Liver (tissue), 3 donors: ENCODE results near the gene KCNMB2.

Experiments
- GABPA ChIP-seq, 2 donors: IDR thresholded peaks in 1 of 2; conservative IDR thresholded peaks in 1 of 2; 2 replicates each; pipeline ENCODE4 v1.6.1; 2016; ENCODE audit warnings: antibody characterized with exemption in 2 of 2, mild to moderate bottlenecking in 1 of 2, moderate library complexity in 1 of 2
- JUND ChIP-seq, 2 donors: IDR thresholded peaks; 2 replicates each; pipeline ENCODE4 v1.6.1; 2016; ENCODE audit warnings: antibody characterized with exemption in 2 of 2
- RAD21 ChIP-seq, 2 donors: IDR thresholded peaks; 2 replicates each; pipeline ENCODE4 v1.6.1; 2016; ENCODE audit warnings: antibody characterized with exemption in 2 of 2, mild to moderate bottlenecking in 2 of 2
- RXRA ChIP-seq, 2 donors: IDR thresholded peaks; 2 replicates each; pipeline ENCODE4 v1.6.1; 2017 to 2018; ENCODE audit warnings: antibody characterized with exemption in 2 of 2, mild to moderate bottlenecking in 1 of 2
- SP1 ChIP-seq: IDR thresholded peaks from 2 replicates; pipeline ENCODE4 v1.6.1; 2018; ENCODE audit warnings: antibody characterized with exemption, mild to moderate bottlenecking
- TAF1 ChIP-seq: conservative IDR thresholded peaks from 2 replicates; pipeline ENCODE4 v1.6.1; 2016; ENCODE audit warnings: antibody characterized with exemption, mild to moderate bottlenecking
- YY1 ChIP-seq: IDR thresholded peaks from 2 replicates; pipeline ENCODE4 v1.6.1; 2016; ENCODE audit warnings: antibody characterized with exemption, mild to moderate bottlenecking
- TF ChIP-seq, protein P1 (sequence below): fragments of 150-350 bp; IDR thresholded peaks from 2 replicates; pipeline ENCODE4 v1.5.1; 2017; ENCODE audit warnings: improper control_type of control experiment, low read depth, low read length; ENCODE audit not compliant: missing input control
- TF ChIP-seq, protein P2 (sequence below): IDR thresholded peaks from 2 replicates; pipeline ENCODE4 v1.6.1; 2016; ENCODE audit warnings: antibody characterized with exemption
- TF ChIP-seq, protein P3 (sequence below): IDR thresholded peaks from 2 replicates; pipeline ENCODE4 v1.6.1; 2016; ENCODE audit warnings: antibody characterized with exemption, mild to moderate bottlenecking
- TF ChIP-seq, protein P4 (sequence below): IDR thresholded peaks from 2 replicates; pipeline ENCODE4 v1.6.1; 2016; ENCODE audit warnings: antibody characterized with exemption
- TF ChIP-seq, protein P5 (sequence below): IDR thresholded peaks from 2 replicates; pipeline ENCODE4 v1.6.1; 2016; ENCODE audit warnings: antibody characterized with exemption
- donor health status: healthy.
- donor health status: healthy.

DNA sequence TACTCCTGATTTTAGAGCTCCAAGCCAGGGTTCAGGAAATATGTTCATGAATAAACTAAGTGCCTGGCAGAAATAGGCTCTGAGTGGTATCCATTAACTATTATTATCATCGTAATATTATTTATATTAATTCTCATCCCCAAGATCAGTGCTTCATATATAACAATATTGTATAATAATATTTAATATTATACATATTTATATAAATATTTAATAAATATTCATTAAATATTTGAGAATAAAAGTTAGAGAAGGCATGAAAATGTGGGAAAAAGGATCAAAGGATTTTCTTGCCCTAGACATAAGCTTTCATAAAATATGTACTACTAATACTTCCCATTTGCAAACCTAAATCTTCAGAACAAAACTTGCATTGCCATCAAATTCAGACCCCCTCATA is 338.9 kb downstream of the KCNMB2 start:
- TF ChIP-seq SP1 (no peak), GABPA (IDR thresholded peaks at IDR 0.05 in 1 of 2, conservative IDR thresholded peaks at IDR 0.05 in 1 of 2) (no peak), TAF1 (no peak), RXRA (IDR thresholded peaks at IDR 0.05) (no peak), JUND (IDR thresholded peaks at IDR 0.05) (no peak), YY1 (no peak), RAD21 (IDR thresholded peaks at IDR 0.05) (no peak)
- TF ChIP-seq, protein P1, sequence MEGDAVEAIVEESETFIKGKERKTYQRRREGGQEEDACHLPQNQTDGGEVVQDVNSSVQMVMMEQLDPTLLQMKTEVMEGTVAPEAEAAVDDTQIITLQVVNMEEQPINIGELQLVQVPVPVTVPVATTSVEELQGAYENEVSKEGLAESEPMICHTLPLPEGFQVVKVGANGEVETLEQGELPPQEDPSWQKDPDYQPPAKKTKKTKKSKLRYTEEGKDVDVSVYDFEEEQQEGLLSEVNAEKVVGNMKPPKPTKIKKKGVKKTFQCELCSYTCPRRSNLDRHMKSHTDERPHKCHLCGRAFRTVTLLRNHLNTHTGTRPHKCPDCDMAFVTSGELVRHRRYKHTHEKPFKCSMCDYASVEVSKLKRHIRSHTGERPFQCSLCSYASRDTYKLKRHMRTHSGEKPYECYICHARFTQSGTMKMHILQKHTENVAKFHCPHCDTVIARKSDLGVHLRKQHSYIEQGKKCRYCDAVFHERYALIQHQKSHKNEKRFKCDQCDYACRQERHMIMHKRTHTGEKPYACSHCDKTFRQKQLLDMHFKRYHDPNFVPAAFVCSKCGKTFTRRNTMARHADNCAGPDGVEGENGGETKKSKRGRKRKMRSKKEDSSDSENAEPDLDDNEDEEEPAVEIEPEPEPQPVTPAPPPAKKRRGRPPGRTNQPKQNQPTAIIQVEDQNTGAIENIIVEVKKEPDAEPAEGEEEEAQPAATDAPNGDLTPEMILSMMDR = no peak
- TF ChIP-seq, protein P2, sequence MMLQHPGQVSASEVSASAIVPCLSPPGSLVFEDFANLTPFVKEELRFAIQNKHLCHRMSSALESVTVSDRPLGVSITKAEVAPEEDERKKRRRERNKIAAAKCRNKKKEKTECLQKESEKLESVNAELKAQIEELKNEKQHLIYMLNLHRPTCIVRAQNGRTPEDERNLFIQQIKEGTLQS = no peak
- TF ChIP-seq, protein P3, sequence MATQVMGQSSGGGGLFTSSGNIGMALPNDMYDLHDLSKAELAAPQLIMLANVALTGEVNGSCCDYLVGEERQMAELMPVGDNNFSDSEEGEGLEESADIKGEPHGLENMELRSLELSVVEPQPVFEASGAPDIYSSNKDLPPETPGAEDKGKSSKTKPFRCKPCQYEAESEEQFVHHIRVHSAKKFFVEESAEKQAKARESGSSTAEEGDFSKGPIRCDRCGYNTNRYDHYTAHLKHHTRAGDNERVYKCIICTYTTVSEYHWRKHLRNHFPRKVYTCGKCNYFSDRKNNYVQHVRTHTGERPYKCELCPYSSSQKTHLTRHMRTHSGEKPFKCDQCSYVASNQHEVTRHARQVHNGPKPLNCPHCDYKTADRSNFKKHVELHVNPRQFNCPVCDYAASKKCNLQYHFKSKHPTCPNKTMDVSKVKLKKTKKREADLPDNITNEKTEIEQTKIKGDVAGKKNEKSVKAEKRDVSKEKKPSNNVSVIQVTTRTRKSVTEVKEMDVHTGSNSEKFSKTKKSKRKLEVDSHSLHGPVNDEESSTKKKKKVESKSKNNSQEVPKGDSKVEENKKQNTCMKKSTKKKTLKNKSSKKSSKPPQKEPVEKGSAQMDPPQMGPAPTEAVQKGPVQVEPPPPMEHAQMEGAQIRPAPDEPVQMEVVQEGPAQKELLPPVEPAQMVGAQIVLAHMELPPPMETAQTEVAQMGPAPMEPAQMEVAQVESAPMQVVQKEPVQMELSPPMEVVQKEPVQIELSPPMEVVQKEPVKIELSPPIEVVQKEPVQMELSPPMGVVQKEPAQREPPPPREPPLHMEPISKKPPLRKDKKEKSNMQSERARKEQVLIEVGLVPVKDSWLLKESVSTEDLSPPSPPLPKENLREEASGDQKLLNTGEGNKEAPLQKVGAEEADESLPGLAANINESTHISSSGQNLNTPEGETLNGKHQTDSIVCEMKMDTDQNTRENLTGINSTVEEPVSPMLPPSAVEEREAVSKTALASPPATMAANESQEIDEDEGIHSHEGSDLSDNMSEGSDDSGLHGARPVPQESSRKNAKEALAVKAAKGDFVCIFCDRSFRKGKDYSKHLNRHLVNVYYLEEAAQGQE = no peak
- TF ChIP-seq, protein P4, sequence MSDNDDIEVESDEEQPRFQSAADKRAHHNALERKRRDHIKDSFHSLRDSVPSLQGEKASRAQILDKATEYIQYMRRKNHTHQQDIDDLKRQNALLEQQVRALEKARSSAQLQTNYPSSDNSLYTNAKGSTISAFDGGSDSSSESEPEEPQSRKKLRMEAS = no peak
- TF ChIP-seq, protein P5, sequence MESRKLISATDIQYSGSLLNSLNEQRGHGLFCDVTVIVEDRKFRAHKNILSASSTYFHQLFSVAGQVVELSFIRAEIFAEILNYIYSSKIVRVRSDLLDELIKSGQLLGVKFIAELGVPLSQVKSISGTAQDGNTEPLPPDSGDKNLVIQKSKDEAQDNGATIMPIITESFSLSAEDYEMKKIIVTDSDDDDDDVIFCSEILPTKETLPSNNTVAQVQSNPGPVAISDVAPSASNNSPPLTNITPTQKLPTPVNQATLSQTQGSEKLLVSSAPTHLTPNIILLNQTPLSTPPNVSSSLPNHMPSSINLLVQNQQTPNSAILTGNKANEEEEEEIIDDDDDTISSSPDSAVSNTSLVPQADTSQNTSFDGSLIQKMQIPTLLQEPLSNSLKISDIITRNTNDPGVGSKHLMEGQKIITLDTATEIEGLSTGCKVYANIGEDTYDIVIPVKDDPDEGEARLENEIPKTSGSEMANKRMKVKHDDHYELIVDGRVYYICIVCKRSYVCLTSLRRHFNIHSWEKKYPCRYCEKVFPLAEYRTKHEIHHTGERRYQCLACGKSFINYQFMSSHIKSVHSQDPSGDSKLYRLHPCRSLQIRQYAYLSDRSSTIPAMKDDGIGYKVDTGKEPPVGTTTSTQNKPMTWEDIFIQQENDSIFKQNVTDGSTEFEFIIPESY = no peak
